ENCODE data around the gene PRELP.

DNA sequence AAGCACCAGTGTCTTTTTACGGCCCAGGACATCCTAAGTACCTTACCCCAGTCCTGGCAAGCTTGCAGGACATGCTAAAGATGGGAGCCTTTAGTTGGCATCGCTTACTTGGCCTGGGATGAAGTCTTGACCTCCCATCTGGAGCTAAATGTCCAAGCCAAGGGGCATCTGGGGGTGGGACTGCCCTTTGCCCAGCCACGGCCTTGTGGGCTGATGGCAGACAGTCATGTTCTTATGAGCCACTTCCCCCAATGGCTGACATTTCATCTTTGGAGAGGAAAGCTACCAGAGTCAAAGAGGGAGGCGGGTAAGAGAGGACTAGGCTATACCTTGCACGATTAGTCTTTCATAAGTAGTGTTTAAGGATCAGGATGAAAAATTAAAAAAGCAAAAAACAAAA is 50.5 kb downstream of the PRELP start:
- TF ChIP-seq, protein P1, sequence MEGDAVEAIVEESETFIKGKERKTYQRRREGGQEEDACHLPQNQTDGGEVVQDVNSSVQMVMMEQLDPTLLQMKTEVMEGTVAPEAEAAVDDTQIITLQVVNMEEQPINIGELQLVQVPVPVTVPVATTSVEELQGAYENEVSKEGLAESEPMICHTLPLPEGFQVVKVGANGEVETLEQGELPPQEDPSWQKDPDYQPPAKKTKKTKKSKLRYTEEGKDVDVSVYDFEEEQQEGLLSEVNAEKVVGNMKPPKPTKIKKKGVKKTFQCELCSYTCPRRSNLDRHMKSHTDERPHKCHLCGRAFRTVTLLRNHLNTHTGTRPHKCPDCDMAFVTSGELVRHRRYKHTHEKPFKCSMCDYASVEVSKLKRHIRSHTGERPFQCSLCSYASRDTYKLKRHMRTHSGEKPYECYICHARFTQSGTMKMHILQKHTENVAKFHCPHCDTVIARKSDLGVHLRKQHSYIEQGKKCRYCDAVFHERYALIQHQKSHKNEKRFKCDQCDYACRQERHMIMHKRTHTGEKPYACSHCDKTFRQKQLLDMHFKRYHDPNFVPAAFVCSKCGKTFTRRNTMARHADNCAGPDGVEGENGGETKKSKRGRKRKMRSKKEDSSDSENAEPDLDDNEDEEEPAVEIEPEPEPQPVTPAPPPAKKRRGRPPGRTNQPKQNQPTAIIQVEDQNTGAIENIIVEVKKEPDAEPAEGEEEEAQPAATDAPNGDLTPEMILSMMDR (IDR thresholded peaks at IDR 0.05; ENCODE audit: low read depth, low read length), result no peak
- TF ChIP-seq POLR2A (IDR thresholded peaks at IDR 0.05; ENCODE audit: extremely low read depth, insufficient read length), result no peak

All from NB4 (cell line).